Measurements from ENCODE around the gene SP6. TPM values are rescaled to one million over a fixed set of nuclear protein-coding genes. Genes with fewer than 3 reads are reported as not detected.
A peak's percentile ranks its signal among the peaks of the same experiment; 100 is the strongest.

The SP6 gene
- polyA plus RNA-seq, 1 experiment = 0.05 TPM

- Histone ChIP-seq H3K27me3 (ENCODE audit: control insufficient read depth, insufficient read depth, low read length) (no peaks in the 10 kb centered on the region), H3K36me3 (ENCODE audit: control insufficient read depth, insufficient read depth, low read length) (peaks cover 5% of the 10 kb centered on the region), H3K4me3 (ENCODE audit: low read depth, low read length) (no peak overlapping the region)
- TF ChIP-seq CTCF (IDR thresholded peaks at IDR 0.05; ENCODE audit: insufficient read depth, low read depth, low read length) = no peak
- ChIA-PET POLR2A (no interaction called here), CTCF (interaction anchor here (1.2 to 20.0 kb wide), 2 partner anchors 53 to 136 kb away, joined by 4 to 875 read pairs; partner anchors contain the start of genes CDK5RAP3 and SP2)
- no peak for DNase-seq (ENCODE audit: low read depth)
Measured at GRCh38 chr17:47834756-47835155, 16.2 kb downstream of the SP6 start.

GRCh38 chr17:47831934-47832327 lies 19.0 kb downstream of the SP6 start:
- ChIA-PET CTCF (interaction anchor here (0.8 to 3.0 kb wide), 7 partner anchors 8 to 160 kb away, joined by 3 to 17 read pairs (median 4); partner anchors contain the start of genes OSBPL7 and SCRN2), POLR2A (interaction anchor here (0.6 kb wide), 3 partner anchors 9 to 130 kb away, joined by 3 to 4 read pairs (median 3); partner anchors contain the start of gene OSBPL7)
- no peak for DNase-seq (ENCODE audit: low read depth)
- peaks cover 6% of the 10 kb centered on the region for H3K36me3 ChIP-seq (ENCODE audit: control insufficient read depth, insufficient read depth, low read length)
- peak overlapping the region; percentile 72 for H3K4me3 ChIP-seq (ENCODE audit: low read depth, low read length)
- no peaks in the 10 kb centered on the region for H3K27me3 ChIP-seq (ENCODE audit: control insufficient read depth, insufficient read depth, low read length)
- no peak for TF ChIP-seq CTCF (IDR thresholded peaks at IDR 0.05; ENCODE audit: insufficient read depth, low read depth, low read length)

- peak; percentile 53 for TF ChIP-seq CTCF (IDR thresholded peaks at IDR 0.05; ENCODE audit: insufficient read depth, low read depth, low read length)
- no peaks in the 10 kb centered on the region for H3K27me3 ChIP-seq (ENCODE audit: control insufficient read depth, insufficient read depth, low read length)
Measured at GRCh38 chr17:47831003-47831933, 19.7 kb downstream of the SP6 start, which contains the start of the genes LRRC46 and MRPL10. Gene LRRC46 (plus strand): TSS chr17:47831670. CDS start chr17:47831990, 320 bp downstream. Gene MRPL10 (minus strand): TSS chr17:47831541. CDS start chr17:47831511, 30 bp downstream.

GRCh38 chr17:47830396-47831002 lies 20.5 kb downstream of the SP6 start:
- ChIA-PET POLR2A (no interaction called here), CTCF (interaction anchor here (1.2 to 3.0 kb wide), 3 partner anchors 9 to 15 kb away, joined by 6 to 17 read pairs (median 12); partner anchors contain the start of genes OSBPL7 and SCRN2)
- H3K27me3 ChIP-seq (ENCODE audit: control insufficient read depth, insufficient read depth, low read length) = no peaks in the 10 kb centered on the region
- DNase-seq (ENCODE audit: low read depth) = no peak
- TF ChIP-seq CTCF (IDR thresholded peaks at IDR 0.05; ENCODE audit: insufficient read depth, low read depth, low read length) = no peak
- H3K4me3 ChIP-seq (ENCODE audit: low read depth, low read length) = peak overlapping the region; percentile 72
- H3K36me3 ChIP-seq (ENCODE audit: control insufficient read depth, insufficient read depth, low read length) = peaks cover 8% of the 10 kb centered on the region; the same call in 1 of the 2 replicates

More at GRCh38 chr17:47831003-47831933, 19.7 kb downstream of the SP6 start, which contains the start of the genes LRRC46 and MRPL10:
- peak within 1 kb of the TSS; percentile 72 for H3K4me3 ChIP-seq (ENCODE audit: low read depth, low read length)
- POLR2A ChIA-PET = interaction anchor here (0.6 kb wide), 3 partner anchors 8 to 130 kb away, joined by 3 to 4 read pairs (median 3); partner anchors contain the start of gene OSBPL7
- H3K36me3 ChIP-seq (ENCODE audit: control insufficient read depth, insufficient read depth, low read length) = peaks cover 10% of the 10 kb centered on the region
- CTCF ChIA-PET = interaction anchor here (0.8 to 3.0 kb wide), 7 partner anchors 9 to 159 kb away, joined by 3 to 17 read pairs (median 4); partner anchors contain the start of genes OSBPL7 and SCRN2
- peak; percentile 66 for DNase-seq (ENCODE audit: low read depth)
